T-helper 1 cell (primary cell): ENCODE data around the gene HSBP1L1.

Experiments
- DNase-seq, 5 donors: peaks; one replicate each; pipeline ENCODE4 v3.0.0-alpha.2; 2012 to 2020

The HSBP1L1 gene

DNA sequence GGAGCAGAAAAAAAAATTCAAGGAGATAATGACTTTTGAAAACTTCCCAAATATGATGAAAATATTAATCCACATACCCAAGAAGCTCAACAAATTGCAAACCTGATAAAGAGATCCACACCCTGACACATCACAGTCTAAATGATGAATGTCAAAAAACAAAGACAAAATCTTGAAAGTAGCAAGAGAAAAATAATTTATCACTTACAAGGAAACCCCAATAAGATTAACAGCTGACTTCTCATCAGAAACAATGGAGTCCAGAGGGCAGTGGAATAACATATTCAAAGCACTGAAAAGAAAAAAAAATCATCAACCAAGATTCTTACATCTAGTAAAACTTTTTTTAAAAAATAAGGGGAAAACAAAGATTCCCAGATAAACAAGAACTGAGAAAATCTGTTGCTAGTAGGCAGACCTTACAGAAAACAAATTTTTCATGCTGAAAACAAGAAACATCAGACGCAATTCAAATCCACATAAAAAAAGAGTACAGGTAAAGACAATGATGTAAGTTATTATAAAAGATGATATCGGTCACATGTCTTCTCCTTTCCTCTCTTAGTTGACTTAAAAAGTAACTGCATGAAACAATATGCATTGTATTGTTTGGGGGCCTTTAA lies 34.3 kb upstream of the HSBP1L1 start:
- DNase-seq, result no peak

DNA sequence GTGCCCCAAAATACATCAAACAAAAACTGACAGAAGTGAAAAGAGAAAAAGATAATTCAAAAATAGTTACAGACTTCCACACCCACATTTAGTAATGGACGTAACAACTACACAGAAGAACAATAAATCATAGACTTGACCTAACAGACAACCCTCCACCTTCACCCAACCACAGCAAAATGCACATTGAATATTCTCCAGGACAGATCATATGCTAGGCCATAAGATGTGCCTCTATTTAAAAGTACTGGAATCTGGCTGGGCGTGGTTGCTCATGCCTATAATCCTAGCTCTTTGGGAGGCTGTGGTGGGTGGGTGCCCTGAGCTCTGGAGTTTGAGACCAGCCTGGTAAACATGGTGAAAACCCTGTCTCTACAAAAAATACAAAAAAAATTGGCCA lies 33.0 kb upstream of the HSBP1L1 start:
- no peak for DNase-seq

DNA sequence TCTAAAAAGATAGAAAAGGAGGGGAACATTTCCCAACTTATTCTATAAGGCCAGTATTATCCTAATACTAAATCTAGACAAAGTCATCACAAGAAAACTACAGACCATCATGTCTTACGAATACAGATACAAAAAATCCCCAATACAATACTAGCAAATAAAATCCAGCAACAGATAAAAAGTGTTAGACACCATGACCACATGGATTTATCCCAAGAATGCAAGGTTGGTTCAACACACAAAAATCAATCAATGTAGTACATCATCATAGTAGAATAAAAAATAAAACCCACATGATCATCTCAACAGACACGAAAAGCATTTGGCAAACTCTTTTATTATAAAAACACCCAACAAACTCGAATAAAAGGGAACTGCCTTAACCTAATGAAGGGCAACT lies 31.5 kb upstream of the HSBP1L1 start:
- no peak for DNase-seq

DNA sequence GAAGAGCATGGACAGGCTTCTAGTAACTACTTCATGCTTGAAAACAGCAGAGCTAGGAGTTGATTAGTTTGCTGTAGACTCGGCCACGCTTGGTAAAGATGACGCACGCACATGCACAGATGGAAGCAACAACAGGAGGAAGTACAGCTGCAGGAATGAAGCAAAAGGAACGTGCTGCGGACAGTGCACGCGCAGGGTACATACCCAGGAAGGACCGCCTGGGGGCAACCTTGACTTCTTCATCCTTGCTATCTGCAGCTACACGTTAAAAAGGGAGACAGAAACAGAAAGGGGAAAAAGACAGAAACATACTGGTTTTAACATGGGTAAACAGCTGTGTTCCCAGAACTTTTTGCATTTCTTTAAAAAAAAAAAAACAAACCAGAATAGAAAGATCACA lies 30.7 kb upstream of the HSBP1L1 start:
- no peak for DNase-seq

DNA sequence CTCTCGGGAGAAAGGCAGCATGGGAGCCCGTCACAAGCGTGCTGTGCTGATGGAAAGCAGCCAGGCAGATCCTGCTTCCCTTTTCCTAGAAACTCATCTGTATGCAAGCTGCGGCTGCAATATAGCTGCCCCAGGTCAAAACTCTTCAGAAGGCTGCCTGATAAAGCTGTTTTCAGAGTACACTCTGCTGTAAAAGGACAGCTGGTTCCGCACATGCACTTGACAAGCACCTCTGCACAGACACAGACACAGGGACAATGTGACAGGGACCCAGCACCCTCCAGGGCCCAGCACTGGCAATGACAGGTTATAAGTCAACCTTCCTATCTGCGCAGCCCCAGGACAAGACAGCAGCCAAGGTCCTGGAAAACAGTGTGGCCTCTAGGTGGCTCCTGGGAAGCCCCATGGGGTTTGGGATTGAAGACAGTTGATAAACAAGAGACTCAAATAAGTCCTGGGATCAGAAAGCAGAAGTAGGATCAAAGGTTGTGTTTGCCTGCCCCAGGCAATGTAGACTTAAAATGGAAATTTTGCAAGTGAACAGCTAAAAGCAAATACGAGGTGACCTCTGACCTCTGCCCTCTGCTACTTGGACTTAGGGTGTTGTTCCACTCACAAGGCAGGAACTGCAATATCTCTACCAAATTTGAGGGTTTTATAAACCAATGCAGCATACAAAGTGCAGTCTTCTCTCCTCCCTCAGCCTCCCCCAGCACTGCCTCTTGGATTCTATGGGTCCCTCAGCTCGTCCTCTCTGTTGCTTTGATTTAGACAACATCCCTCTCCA lies 29.9 kb upstream of the HSBP1L1 start:
- no peak for DNase-seq

DNA sequence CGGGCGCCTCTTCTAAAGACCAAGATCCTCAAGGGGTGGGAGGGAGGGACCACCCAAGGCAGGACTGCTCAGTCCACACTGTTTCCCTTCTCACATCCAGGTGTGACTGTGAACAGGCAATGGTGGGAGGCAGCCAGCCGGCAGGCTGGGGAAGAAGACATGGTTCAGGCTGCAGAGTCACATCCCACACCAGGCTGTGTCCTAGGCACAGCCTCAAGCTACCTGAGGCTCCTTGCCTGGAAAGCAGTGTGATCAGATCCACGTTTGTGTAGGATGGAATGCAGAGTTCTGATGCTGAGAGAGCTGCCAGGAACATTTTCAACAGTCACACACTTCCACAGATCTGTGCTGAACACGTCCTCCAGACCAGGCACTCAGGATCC lies 29.4 kb upstream of the HSBP1L1 start:
- DNase-seq, result no peak

DNA sequence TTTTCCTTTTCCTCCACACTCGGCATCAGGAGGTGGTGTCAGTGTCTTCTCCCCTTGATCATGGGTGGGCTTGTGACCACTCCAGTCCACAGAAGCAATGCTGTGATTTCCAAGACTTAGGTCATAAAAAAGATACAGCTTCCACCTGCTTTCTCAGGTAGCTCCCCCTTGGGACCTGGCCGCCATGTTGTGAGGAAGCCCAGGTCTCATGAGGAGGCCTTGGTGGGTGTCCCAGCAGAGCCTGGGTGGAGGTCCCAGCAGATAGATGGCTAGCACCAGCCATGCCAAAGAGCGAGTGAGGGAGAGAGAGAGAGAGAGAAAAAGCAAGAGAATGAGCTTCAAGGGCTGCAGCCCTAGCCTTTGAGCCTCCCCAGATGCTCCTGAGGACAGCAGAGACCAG lies 28.9 kb upstream of the HSBP1L1 start:
- no peak for DNase-seq

DNA sequence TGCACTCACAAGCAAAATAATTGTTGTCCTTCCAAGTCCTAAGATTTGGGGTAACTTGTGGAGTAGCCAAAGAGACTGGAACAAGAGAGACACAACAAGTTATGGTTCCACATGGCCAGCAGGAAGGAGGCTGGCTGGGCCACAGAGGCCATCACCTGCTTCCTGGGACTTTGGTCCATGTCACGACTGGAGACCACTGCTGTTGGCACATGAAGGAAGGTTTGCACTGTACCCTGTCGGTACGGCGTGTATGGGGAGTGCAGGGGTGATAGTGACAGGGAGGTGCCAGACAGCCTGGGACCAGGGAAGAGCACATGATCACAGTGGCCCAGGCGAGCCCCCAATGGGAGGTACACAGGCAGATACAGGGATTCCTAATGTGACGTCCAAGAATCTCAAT lies 28.5 kb upstream of the HSBP1L1 start:
- no peak for DNase-seq

DNA sequence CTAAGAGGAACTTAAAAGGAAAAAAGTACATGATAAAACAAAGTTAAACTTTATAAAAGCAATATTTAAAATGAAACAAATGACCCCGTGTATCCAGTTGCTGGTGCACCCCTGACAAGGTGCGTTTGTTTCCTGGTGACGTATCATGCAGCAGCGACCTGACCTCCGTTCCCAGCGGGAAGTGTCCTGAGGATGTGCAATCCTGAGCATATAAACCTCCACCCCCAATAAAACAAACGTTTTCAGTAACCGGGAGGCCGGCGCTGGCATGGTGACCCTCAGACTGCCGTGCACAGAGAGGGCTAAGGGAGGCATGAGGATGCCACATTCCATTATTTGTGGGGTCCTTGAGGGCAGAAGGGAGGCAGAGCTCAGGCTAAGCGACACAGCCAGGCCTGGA lies 27.8 kb upstream of the HSBP1L1 start:
- no peak for DNase-seq

DNA sequence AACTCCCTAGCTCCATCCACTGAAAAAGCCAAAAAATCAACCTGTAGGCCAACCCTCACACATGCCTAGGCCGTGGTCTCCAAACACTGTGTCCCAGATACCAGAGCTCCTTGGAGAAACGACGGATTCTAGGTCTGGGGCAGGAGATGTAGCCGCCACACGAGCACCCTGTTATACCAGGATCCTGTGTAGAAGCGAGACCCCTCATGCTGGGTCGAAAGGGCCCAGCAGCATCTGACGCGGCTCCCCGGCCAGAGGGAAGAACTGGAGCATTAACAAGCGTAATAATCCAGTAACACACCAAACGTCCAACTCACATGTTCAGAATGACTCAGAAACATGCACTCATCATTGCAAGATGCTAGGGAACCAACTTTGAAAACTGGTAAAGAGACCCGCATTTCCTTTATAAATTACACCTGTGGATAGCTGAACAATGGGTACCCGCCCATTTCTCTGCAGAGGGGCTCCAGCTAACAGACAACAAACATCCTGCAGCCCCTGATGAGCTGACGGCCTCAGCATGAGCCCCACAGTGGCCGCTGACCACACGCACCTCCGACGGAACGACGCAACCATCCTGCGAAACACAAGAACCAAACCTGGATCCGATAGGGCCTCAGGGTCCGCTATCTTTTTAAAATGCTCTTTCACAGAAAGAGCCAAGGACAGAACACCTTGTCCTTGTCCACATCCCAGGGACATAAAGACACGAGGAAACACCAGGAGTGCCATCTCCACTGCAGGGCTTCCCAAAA lies 27.2 kb upstream of the HSBP1L1 start:
- no peak for DNase-seq

DNA sequence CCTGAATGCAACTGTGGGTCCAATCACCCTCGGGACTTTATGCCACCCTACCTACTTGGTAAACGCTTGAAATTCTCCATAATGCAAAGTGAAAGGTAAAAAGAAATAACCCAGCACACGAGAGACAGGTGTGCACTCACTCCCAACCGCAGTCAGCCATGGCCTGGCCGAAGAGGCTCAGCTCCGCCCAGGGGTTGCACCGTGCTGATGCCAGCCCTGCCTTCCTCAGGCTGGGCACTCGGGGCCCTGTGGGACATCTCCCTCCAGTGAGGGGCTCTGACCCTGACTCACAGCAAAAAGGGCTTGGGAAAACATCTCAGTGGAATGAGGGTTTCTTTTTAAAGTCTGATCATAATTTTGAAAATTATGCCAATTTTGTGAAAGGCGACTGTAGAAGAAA lies 26.2 kb upstream of the HSBP1L1 start:
- DNase-seq, result no peak

DNA sequence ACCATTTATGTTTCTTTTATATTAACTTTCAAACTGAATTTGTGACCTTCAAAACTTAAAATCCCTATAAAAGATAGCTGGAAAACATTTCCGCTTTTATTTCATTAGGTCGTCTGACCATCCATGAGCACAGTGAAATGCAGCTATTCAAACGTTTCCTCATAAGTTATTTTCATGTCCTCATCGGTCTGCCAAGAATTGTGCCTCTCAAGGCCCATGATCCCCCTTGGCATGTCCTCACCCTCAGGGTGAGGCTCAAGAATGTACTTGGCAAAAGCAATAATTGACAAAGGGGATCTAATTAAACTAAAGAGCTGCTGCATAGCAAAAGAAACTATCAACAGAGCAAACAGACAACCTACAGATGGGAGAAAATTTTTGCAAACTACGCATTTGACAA lies 25.3 kb upstream of the HSBP1L1 start:
- no peak for DNase-seq

DNA sequence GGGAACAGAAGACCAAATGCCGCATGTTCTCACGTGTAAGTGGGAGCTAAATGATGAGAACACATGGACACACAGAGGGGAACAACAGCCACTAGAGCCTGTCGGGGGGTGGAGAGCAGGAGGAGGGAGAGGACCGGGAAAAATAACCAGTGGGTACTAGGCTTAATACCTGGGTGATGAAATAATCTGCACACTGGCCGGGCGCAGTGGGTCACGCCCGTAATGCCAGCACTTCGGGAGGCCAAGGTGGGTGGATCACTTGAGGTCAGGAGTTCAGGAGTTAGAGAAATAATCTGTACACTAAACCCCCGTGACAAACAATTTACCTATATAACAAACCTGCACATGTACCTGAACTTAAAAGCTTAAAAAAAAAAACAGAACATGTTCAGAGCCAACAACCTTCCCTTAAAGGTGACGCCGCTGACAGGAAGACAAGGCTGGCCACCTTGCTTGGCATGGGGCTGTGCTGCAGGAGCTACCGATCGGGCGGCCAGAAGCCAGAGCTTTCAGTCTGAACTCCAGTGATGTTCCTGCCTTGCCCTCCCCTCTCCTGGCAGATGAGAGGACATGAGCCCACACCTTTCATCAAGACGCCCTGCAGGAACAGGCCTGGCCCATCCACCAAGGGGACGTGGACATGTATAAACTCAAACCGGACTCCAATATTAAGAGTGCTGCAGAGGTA lies 24.2 kb upstream of the HSBP1L1 start:
- no peak for DNase-seq

DNA sequence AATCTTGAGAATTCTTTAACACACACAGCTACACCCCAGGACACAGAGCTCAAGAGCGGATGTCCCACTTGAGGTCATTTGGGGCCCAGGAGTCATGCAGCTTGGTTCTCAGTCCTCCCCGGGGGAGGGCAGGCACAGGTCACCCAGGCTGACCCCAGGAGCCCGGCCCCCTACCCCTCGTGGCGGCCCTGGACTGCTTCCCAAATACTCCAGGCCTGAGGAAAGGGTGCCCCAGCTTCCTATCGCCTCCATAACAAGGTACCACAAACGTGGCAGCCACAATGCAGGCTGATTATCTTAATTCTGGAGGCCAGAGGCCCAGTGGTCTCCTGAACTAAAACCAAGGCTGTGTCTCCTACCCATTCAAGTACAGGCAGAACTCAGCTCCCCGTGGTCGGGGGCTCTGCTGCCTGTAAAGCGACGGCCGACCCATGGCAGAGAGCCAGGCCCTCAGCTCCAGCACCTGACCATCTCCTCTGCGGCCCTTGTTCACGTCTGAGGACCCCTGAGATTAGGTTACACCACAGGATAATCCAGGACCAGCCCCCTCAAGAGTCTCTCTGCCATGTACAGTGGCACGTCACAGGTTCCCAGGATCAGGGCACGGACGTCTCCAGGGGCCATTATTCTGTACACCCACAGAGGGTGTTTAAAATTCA lies 23.5 kb upstream of the HSBP1L1 start:
- DNase-seq, result no peak

DNA sequence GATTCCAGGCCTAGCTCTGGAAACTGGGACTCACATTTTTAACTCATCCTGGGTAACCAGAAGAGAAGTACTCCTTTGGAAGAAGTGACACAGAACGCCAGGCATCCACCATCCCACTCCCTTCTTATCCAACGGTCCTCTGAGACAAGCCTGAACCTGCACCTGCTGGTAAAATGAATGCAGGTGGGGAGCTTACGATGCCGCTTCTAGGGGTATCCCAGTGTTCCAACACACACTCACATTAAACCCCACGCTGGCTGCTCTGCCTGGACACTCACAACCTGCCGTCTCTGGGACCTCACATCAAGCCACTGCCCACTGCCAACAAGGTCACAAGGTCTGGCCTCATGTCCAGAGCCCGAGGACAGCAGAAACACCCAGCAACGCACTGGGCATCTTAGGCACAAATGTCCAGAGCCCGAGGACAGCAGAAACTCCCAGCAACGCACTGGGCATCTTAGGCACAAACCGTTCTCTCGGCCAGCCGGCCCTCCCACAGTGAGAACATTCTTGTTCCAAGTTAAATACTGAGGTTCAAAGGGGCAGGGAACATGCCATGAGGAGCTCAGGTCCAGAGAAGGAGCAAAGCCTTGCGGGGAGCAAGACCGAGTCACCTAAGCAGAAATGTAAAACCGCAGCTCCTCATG lies 22.8 kb upstream of the HSBP1L1 start:
- DNase-seq, result no peak

DNA sequence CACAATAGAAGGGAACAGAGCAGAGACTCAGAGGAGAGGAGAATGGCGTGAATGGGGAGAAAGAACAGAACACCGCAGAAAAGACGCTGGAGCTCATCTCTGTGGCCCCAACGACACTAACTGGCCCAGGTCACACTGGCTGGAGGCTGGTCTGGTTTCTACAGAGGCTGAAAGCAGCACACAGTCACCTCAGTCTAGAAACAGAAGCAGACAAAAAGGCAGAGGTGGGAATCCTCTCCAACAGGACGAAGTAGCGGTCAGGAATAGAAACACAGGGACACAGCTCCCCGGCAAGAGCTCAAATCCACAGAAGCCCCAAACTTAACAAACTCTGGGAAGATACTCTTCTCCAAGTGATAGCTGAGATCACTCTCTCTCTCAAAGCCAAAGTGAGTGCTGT lies 22.2 kb upstream of the HSBP1L1 start:
- DNase-seq, result no peak

DNA sequence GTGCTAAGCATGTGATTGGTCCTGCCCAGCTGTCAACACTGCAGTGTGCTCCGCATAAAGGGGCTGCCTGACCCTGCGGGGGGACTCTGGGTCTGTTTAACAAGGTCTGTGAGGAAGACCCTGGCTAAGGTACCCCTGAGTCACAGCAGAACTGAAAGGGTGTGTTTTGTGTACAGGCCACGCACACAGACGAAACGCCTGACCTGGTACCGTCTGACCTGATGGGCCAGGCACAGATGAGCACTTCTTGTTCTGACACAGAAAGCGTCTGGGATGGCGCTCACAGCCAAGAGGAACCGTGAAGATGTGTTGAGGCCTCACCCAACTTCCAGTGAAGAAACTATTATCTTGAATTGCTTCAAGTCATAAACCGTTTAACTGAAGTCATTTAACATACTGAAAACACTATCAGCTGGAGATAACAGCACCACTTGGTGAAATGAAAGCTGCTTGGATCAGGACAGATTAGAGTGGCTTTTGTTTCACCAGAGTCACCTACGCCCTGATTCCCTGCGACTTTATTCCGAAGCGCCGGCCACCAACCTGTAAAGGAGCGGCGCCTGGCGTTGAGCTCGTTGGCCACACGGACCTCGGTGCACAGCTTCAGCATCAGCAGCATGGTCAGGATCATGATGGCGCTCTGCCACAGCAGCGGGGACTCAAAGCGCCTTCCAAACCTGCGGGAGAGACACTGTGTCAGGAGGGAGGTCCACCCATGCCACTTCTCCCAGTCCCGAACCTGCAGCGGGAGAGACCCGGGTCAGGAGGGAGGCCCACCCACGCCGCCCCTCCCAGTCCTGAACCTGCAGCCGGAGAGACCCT lies 21.4 kb upstream of the HSBP1L1 start:
- DNase-seq, result no peak

DNA sequence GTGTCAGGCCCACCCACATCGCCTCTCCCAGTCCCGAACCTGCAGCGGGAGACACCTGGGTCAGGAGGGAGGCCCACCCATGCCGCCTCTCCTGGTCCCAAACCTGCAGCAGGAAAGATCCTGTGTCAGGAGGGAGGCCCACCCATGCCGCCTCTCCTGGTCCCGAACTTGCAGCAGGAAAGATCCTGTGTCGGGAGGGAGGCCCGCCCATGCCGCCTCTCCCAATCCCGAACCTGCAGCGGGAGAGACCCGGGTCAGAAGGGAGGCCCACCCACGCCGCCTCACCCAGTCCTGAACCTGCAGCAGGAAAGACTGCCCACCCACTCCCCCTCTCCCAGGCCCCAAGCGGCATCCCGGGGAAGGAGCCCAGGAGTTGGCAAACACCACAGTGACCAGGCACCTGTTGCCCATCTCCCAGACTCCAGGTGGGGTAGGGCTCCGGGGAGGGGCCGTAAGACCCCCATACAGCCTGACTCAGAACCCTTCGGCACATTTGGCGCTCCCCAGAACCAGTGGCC lies 20.8 kb upstream of the HSBP1L1 start:
- DNase-seq, result no peak

DNA sequence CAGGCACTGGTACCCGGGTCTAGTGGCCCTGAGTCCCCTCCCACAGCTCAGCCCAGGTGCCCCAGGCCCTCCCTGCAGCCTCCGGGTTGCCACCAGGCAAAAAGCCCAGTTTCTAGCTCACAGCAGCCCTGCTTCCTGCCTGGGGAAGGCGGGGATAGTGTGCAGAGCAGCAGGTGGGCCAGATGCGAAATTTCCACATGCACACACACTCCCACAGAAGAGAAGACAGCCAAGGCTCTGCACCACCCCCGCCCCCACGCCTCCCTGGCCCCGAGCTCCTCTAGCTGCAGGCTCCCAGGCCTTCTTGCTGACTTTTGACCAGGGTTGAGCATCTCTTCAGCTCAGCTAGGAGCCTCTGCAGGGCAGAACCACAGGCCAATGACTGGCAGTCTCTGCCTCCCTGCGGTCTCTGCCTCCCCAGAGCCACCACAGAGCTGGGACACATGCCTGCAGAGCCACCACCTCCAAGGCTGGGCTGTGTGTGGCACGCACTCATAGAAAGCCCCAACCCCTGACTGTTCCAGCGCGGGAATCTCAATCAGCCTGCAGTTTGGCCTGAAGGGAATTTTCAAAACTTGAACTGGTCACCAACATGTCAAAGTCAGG lies 20.2 kb upstream of the HSBP1L1 start:
- peak in 1 of 5 donors; percentile 50 for DNase-seq

DNA sequence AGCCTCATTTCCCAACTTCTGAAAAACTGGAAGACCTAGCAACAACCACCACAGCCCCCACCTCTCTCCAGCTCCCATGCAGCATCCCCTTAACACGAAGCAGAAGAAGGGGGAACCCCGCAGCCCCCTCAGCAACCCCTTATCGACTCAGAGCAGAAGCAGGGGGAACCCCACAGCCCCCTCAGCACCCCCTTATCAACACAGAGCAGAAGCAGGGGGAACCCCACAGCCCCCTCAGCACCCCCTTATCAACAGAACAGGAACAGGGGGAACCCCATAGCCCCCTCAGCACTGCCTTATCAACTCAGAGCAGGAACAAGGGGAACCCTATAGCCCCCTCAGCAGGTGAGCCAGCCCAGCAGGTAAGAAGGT lies 19.7 kb upstream of the HSBP1L1 start:
- DNase-seq, result no peak
